Activated T-cell treated with anti-CD3 and anti-CD28 coated beads for 24 hours (primary cell): ENCODE data around the gene PRKCE.

Experiments used
- DNase-seq: peaks from one replicate; pipeline ENCODE4 v3.0.0-alpha.2; 2020; ENCODE audit warnings: low read depth

The PRKCE gene

DNA sequence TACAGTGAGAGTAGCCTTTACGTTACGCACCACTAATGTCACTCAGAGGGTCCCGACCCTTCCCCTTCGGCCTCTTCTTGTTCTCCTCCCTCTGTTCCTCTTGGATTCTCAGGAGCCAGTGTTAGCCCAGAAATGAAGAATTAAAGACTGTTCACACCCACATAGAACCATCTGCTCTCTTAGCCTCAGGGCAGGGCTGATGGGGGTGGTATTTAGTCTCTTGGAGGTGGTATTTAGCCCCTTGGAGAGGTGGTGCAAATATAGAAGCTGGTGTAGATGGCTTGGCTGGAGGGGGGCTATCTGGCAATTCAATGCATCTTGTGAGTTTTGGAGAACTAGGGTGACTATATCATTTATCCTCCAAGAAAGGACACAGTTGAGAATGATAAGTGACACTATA is 286.5 kb downstream of the PRKCE start:
- DNase-seq, result no peak

DNA sequence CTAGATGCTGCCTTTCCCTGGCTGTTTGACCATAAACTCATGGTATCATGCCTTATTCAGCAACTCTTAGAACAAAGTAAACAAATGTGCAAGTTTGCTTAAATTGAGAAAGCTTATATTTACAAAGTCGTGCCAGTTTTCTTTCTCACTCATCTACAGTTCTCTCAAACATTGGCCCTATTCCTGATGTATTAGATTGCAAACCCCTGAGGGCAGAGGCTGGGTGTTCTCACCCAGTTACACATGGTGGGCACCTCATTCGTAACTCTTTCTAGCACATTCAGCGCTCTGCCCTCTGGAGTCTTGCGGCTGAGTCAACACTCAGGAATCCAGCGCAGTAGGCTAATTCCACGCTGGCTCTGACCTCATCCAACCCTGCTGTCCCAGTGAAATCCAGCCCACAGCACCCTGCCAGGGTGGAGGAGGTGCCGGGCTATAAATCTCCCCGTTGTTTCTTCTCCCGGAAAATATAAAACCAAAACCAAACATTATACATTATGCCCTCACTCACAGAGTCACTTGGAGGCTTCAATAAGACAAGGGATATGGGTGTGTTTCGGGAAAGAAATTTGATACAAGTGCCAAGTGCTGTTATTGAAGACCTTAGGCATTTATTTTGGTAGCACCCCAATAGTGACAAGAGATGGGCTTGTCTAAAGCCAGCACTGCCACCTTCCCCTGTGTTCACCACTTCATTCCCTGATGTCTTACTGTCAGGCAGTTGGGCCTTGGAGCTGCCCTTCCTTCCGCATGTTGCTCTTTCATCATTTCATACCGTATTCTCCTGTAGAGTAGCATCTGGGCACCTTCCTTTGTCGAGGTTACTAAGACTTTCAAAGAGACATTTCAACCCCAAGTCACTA is 287.4 kb downstream of the PRKCE start:
- DNase-seq, result no peak

DNA sequence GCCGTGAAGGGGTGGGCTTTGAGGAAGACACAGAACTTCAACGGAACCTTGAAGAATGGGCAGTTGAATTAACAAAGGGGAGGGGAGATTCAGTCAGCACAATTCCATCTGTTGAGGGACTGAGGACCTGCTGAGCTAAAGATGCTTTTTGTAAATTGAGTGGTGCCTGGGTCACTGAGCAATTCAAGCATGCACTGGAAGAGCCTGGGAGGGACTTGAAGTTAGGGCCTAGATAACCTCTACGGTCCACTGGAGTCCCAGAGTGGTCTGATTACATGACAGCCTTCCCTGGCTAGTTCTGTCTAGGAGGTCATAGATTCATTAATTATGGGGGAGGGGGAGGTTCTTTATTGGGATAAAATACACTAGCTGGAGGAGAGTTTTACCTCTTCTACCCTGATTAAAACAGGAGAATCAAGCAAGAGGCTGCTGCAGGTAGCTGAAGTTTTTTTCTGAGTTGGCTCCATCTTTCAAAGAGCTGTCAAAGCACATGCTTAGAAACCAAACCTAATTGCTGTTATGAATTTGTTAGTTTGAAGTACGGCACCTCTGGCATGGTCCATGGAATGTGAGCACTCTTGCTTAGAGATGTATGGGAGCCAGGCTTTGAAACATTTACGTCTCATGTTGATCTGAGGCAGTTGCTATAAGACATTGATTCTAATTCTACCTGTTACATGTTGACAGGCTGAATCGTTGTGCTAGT is 290.2 kb downstream of the PRKCE start:
- DNase-seq, result no peak

- no peak for DNase-seq
Measured at GRCh38 chr2:45942237-45942738, 290.8 kb downstream of the PRKCE start.

DNA sequence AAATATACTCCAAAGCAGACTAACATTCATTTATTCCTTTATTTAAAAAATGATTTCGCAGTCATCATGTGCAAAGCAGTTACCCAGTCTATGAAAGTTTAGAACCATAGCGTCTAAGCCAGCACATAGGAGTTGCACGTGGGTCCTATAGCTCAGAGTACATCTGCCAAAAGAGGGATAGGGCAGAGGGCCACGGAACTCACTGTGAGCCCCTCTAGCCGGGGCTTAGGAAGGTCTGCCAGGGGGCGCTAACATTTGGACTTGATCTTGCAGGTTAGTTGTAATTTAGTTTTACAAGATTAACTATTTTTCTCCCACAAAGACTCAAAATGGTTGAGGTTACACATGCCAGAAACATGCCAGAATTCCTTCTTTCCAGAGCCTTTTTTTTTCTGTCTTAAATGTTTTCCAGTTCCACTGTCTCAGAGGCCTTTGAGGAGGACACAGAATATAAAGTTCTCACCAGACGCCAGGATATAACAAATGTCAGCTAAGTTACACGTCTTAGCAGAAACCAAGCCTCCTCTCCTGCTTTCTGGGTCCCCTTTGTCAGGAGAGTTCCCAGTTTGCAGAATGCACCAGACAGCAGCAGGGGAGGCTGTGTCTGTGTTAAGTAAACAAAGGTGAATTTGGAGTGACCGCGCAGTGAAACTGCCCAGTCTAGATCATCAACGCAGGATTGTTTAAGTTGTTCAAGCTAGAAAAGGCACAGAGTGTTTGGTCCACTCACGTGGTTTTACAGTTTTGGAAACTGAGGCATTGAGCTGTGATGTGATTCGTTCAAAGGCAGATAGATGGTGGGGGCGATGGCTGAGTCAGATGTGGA is 292.0 kb downstream of the PRKCE start:
- no peak for DNase-seq

- no peak for DNase-seq
Measured at GRCh38 chr2:45944074-45944473, 292.6 kb downstream of the PRKCE start.

GRCh38 chr2:45945302-45945717 is 293.8 kb downstream of the PRKCE start:
- DNase-seq, result no peak

- no peak for DNase-seq
Measured at GRCh38 chr2:45946023-45946422, 294.5 kb downstream of the PRKCE start.

GRCh38 chr2:45950606-45951005 is 299.1 kb downstream of the PRKCE start:
- no peak for DNase-seq

DNA sequence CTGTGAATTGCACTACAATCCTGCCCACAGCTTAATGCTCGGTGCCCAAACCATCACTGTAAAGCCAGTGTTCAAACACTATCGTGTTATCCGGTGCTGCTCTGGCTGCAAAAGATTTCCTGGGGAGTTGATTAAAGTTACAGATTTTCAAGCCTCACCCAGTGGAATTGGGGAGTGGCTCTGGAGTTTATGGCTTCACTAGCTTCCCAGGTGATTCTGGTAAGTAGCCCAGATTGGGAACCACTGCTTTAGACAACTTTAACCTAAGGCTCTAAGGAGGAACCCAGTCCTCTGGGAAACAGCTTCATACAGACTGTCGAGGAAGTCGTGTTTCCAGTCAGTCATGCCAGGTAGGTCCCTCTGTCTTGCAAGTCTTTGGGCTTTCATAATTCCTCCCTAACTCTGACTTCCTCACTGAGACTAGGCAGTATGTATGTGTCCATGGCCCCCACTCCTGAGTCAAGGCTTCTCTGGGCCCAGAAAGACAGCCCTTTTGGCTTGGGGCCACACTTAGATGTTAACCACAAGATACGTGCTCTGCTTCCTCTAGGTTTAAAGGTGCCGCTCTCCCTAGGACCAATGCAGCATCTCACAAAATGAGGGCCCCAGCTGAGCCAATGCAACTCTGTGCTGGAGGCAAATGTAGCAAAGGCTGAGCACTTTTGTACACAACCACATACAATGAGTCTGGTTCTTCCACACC is 299.7 kb downstream of the PRKCE start:
- no peak for DNase-seq

- DNase-seq, result no peak
Measured at GRCh38 chr2:45952591-45952990, 301.1 kb downstream of the PRKCE start.

GRCh38 chr2:45953376-45954027 is 302.0 kb downstream of the PRKCE start:
- DNase-seq, result no peak

DNA sequence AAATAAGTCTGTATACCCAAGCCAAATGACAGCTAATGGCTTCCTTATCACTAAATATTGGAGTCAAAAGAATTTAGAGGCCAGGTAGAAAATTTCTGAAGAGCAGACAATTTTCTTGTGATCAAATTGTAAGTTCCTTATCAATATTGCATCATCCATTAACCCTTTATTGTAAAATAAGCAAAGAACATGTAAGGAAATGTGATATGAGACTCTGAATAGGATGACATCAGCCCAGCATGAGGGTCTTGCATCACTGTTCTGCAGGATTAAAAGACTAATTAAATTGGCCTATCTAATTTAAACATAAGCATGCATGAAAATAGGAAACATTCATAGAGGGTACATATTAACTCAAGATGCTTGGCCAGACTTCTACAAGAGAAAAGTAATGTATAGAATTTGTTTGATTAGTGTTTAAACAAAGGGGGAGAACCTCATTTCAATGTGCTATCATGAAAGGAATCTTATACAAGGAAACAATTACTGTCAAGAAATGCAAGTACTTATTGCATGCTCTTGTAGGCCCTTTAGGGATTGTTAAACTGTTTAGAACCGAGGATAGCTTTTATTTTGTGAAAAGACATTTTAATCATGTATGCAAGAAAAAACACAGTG is 302.9 kb downstream of the PRKCE start:
- DNase-seq, result no peak

- no peak for DNase-seq
Measured at GRCh38 chr2:45957533-45958227, 306.2 kb downstream of the PRKCE start.

DNA sequence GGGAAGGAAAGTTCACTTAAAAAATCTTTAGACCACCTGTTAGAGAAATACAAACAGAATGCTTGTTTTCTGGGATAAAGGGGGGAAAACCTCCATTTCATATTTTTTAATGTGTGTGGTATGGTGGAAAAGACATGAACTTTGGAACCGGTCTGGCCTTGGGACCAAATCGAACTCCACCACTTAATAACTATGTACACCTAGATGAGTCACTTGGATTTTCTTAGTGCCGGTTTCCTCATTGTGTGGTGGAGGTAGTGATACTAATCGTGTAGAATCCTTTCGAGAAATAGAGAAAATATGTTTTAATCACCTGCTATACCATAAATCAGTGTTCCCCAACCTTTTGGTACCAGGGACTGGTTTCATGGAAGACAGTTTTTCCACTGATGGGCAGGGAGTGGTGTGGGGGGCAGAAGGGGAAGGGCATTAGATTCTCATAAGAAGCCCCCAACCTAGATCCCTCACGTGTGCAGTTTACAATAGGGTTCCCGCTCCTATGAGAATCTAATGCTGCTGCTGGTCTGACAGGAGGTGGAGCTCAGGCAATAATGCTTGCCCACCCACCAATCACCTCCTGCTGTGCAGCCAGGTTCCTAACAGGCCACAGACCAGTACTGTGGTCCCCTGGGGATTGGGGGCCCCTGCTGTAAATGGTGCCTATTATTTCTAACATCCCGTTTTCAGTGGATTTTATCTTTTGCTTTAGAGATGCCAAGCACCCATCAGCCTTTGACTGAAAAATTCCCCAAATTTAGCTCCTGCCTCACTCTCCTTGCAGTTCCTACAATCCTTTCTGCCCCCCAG is 308.8 kb downstream of the PRKCE start:
- no peak for DNase-seq

DNA sequence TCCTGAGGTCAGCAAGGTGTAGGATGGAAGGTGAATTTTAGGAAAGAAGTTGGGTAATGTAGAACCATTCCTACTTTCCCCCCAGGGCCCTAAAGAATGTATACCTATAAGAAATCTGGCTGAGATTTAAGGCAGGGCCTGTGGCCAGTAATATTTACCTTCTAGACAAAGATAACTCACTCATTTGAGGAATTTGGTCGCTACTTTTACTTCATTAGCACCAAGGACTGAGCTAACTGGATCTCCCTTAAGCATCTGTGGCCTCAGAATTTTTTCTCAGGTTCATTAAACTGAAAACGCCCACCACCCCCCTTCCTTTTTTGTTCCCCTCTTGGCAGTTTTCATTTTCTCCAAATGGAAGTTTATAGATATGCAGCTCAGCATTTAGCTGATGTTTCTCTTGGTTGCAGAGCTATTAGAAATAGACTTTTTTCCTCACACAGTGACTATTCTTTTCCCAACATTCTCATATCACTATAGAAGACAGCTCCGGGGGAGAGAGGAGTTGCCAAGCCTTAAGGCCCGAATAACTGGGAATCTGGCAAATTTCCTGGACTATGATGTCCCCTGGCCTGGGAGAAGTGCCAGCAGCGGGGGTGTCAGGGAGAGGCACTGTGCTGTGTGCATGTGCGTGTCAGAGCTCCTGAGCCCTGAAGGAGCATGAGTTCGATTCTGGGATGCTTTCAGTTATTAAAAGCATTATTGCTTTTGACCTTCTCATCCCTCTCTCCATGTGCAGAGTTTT is 310.9 kb downstream of the PRKCE start:
- no peak for DNase-seq

DNA sequence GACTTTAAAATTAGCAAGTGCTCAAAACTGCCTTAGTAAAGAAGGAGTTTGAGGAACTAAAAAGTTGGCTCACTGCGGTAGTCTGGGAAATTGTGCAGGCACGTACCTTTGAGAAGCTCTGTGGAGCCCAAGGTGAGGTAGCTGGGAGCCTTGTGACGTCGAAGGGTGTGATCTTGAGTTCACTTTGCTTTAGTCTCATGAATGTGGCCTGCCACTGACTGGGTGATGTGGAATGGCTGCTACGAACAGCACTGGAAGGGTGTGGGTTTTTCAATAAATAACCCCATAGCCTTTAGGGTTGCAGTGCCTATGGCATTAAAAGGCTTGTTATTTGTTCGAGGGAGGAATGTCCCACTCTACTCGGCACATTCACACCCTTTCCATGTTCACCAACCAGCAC is 312.3 kb downstream of the PRKCE start:
- no peak for DNase-seq

DNA sequence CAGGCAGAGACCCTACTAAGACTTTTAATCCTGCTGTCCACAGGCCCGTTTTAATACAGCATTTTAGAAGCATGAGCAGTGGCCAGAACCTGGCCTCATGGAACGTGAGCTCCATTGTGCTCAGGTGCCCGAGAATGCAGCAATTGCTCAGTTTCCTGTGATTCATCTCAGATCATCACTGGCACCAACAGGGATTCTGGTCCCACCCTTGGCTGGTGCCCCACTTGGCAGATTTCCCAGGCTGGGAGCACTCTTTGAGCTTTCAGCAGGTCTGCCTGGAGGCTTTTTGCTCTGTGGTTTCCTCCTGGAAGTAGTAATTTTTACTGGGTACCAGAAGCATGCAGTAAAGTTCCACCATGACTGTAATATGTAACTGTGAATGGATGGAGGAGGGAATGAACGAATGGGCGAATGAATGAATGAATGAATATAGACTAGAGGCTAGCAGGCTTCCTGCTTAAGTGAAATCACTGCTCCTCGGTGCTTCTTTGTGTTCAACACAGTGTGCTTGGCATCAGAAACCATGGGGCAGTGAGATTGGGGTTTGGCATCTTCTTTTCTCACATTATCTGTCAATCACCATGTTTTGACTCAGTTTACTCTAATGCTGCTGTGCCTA is 312.9 kb downstream of the PRKCE start:
- no peak for DNase-seq
